SK-N-SH (cell line): ENCODE results near the gene MESP1. TPM values are rescaled to one million over a fixed set of nuclear protein-coding genes. Genes with fewer than 3 reads are reported as not detected.

Source experiments
- CTCF ChIA-PET: fragments of 300-600, 350-600 bp; formaldehyde crosslinking; extraction: SDS; loops from one replicate; lab custom pipeline; 2021; lab: Yijun Ruan, JAX
- POLR2A ChIA-PET: fragments of 350-600 bp; sonication (Branson Sonifier 250); formaldehyde crosslinking; extraction: SDS; loops from one replicate; lab custom pipeline; 2020; ENCODE audit warnings: antibody characterized with exemption, inconsistent platforms; lab: Yijun Ruan, JAX
- DNase-seq: peaks from one replicate; pipeline ENCODE4 v3.0.0; 2012
- H2AFZ ChIP-seq: fragments of 200-600 bp; sonication (generic); 2 replicates; pipeline ENCODE4 v1.8.1; 2016; ENCODE audit warnings: antibody characterized with exemption, mild to moderate bottlenecking, low read depth
- H3F3A ChIP-seq: fragments of 200-600 bp; sonication (generic); replicated peaks from 2 replicates; pipeline ENCODE3; 2016; ENCODE audit warnings: antibody characterized with exemption, mild to moderate bottlenecking; ENCODE audit not compliant: insufficient read depth
- H3K27ac ChIP-seq, 2 experiments: fragments of 200-500 bp in 1 of 2; fragments of 200-600 bp in 1 of 2; sonication (Bioruptor generic) in 1 of 2; sonication (generic), shearing (Covaris generic) in 1 of 2; 2 replicates each; pipeline versions ENCODE4 v1.5.1 to v1.6.1; 2014 to 2016; ENCODE audit warnings: low read depth in 2 of 2, inconsistent platforms in 1 of 2, low read length in 1 of 2, mild to moderate bottlenecking in 1 of 2, mixed read lengths in 1 of 2
- H3K27me3 ChIP-seq: fragments of 200-600 bp; sonication (generic), shearing (Covaris generic); 2 replicates; pipeline ENCODE4 v1.6.1; 2016; ENCODE audit warnings: mixed run types; ENCODE audit not compliant: insufficient read depth
- H3K36me3 ChIP-seq, 2 experiments: fragments of 200-500 bp in 1 of 2; fragments of 200-600 bp in 1 of 2; sonication (Bioruptor generic) in 1 of 2; sonication (generic) in 1 of 2; replicated peaks in 1 of 2; 2 replicates each; pipeline versions ENCODE3 to v1.5.1; 2014 to 2016; ENCODE audit warnings: low read length in 1 of 2, mild to moderate bottlenecking in 1 of 2; ENCODE audit not compliant: insufficient read depth in 2 of 2, control insufficient read depth in 1 of 2
- H3K4me1 ChIP-seq, 2 experiments: fragments of 200-500 bp in 1 of 2; fragments of 200-600 bp in 1 of 2; sonication (Bioruptor generic) in 1 of 2; sonication (generic), shearing (Covaris generic) in 1 of 2; 2 replicates each; pipeline versions ENCODE4 v1.5.1 to v1.6.1; 2014 to 2016; ENCODE audit warnings: low read depth in 1 of 2, low read length in 1 of 2, mixed run types in 1 of 2; ENCODE audit not compliant: insufficient read depth in 2 of 2, control insufficient read depth in 1 of 2
- H3K4me2 ChIP-seq: fragments of 200-600 bp; sonication (generic), shearing (Covaris generic); 2 replicates; pipeline ENCODE4 v1.6.1; 2017; ENCODE audit warnings: mixed run types
- H3K4me3 ChIP-seq, 2 experiments: fragments of 200-500 bp in 1 of 2; fragments of 200-600 bp in 1 of 2; sonication (Bioruptor generic) in 1 of 2; sonication (generic), shearing (Covaris generic) in 1 of 2; 2 replicates each; pipeline versions ENCODE4 v1.5.1 to v1.8.1; 2014 to 2016; ENCODE audit warnings: low read depth in 2 of 2, inconsistent platforms in 1 of 2, low read length in 1 of 2, mild to moderate bottlenecking in 1 of 2, mixed read lengths in 1 of 2, moderate library complexity in 1 of 2
- H3K79me2 ChIP-seq: fragments of 200-600 bp; sonication (generic); 2 replicates; pipeline ENCODE4 v1.8.1; 2017; ENCODE audit warnings: mild to moderate bottlenecking; ENCODE audit not compliant: insufficient read depth
- H3K9ac ChIP-seq: fragments of 200-600 bp; sonication (generic); 2 replicates; pipeline ENCODE4 v1.6.1; 2017; ENCODE audit warnings: mixed run types
- H3K9me2 ChIP-seq: fragments of 200-600 bp; sonication (generic); 2 replicates; pipeline ENCODE4 v1.6.1; 2017; ENCODE audit warnings: mixed run types
- H3K9me3 ChIP-seq: fragments of 200-600 bp; sonication (generic); 2 replicates; pipeline ENCODE4 v1.6.1; 2017; ENCODE audit warnings: mixed run types, mild to moderate bottlenecking, moderate library complexity
- H4K20me1 ChIP-seq: fragments of 200-600 bp; sonication (generic); 2 replicates; pipeline ENCODE4 v1.6.1; 2017; ENCODE audit warnings: mild to moderate bottlenecking, mixed run types; ENCODE audit not compliant: insufficient read depth
- ELF1 ChIP-seq: IDR thresholded peaks from 2 replicates; pipeline ENCODE4 v1.4.0; 2012
- EP300 ChIP-seq, 2 experiments: IDR thresholded peaks; 2 replicates each; pipeline versions ENCODE4 v1.4.0 to v1.6.1; 2012; ENCODE audit warnings: borderline replicate concordance in 1 of 2, low read depth in 1 of 2, low read length in 1 of 2
- EZH2phosphoT487 ChIP-seq: fragments of 200-600 bp; sonication (generic); IDR thresholded peaks from 2 replicates; pipeline ENCODE4 v1.6.1; 2017; ENCODE audit warnings: low read depth, mixed run types, mild to moderate bottlenecking, antibody characterized with exemption, moderate library complexity, borderline replicate concordance
- FOSL2 ChIP-seq: IDR thresholded peaks from 2 replicates; pipeline ENCODE4 v1.4.0; 2012; ENCODE audit warnings: low read depth, mild to moderate bottlenecking, moderate library complexity, borderline replicate concordance
- FOXJ3 ChIP-seq: sonication (generic); formaldehyde crosslinking; IDR thresholded peaks from 2 replicates; pipeline ENCODE4 v1.5.1; 2020; ENCODE audit warnings: mild to moderate bottlenecking, missing genetic modification reagents
- FOXM1 ChIP-seq: IDR thresholded peaks from 2 replicates; pipeline ENCODE4 v1.4.0; 2012; ENCODE audit warnings: low read depth, mild to moderate bottlenecking
- GABPA ChIP-seq: IDR thresholded peaks from 2 replicates; pipeline ENCODE4 v1.4.0; 2012; ENCODE audit warnings: low read depth, mild to moderate bottlenecking
- GATA2 ChIP-seq: sonication (generic); formaldehyde crosslinking; IDR thresholded peaks from 2 replicates; pipeline ENCODE4 v1.5.0; 2020; ENCODE audit warnings: mild to moderate bottlenecking, missing genetic modification reagents
- JUND ChIP-seq: IDR thresholded peaks from 2 replicates; pipeline ENCODE4 v1.4.0; 2012
- MEF2A ChIP-seq: IDR thresholded peaks from 2 replicates; pipeline ENCODE4 v1.4.0; 2012; ENCODE audit warnings: low read depth, borderline replicate concordance
- MXI1 ChIP-seq: IDR thresholded peaks from 2 replicates; pipeline ENCODE4 v1.6.1; 2012; ENCODE audit warnings: mild to moderate bottlenecking, low read depth, low read length, improper control_type of control experiment
- NRF1 ChIP-seq: IDR thresholded peaks from 2 replicates; pipeline ENCODE4 v1.6.1; 2012; ENCODE audit warnings: low read depth, mild to moderate bottlenecking, low read length
- POLR2AphosphoS5 ChIP-seq: IDR thresholded peaks from 2 replicates; pipeline ENCODE4 v1.6.1; 2012; ENCODE audit warnings: low read depth, low read length
- RCOR1 ChIP-seq: fragments of 150-350 bp; IDR thresholded peaks from 2 replicates; pipeline ENCODE4 v1.6.1; 2017; ENCODE audit warnings: antibody characterized with exemption, low read length
- REST ChIP-seq: IDR thresholded peaks from 2 replicates; pipeline ENCODE4 v1.6.1; 2012; ENCODE audit warnings: mild to moderate bottlenecking, low read depth, low read length, moderate library complexity
- RFX5 ChIP-seq: IDR thresholded peaks from 2 replicates; pipeline ENCODE4 v1.6.1; 2012; ENCODE audit warnings: mild to moderate bottlenecking, improper control_type of control experiment, low read length
- RXRA ChIP-seq: IDR thresholded peaks from 2 replicates; pipeline ENCODE4 v1.4.0; 2012; ENCODE audit warnings: low read depth, mild to moderate bottlenecking, borderline replicate concordance
- SIN3A ChIP-seq: IDR thresholded peaks from 2 replicates; pipeline ENCODE4 v1.6.1; 2012; ENCODE audit warnings: low read depth, mild to moderate bottlenecking, low read length, moderate library complexity, borderline replicate concordance
- TAF1 ChIP-seq: IDR thresholded peaks from 2 replicates; pipeline ENCODE4 v1.6.1; 2012; ENCODE audit warnings: low read depth, mild to moderate bottlenecking, low read length, moderate library complexity, borderline replicate concordance
- USF1 ChIP-seq: IDR thresholded peaks from 2 replicates; pipeline ENCODE4 v1.4.0; 2012; ENCODE audit warnings: low read depth, borderline replicate concordance
- USF2 ChIP-seq: fragments of 150-350 bp; IDR thresholded peaks from 2 replicates; pipeline ENCODE4 v1.6.1; 2017; ENCODE audit warnings: antibody characterized with exemption, low read length, low read depth, borderline replicate concordance
- WGBS: methylation state at CpG from one replicate; pipeline ENCODE4 v1.1.6; 2017; ENCODE audit warnings: low lambda C conversion rate; 5-methylcytosine and 5-hydroxymethylcytosine counted together
- polyA plus RNA-seq, 3 experiments: library from polyadenylated mRNA; depleted of rRNA; stranded (reverse); fragments of >200 nt; gene quantifications; 2 replicates each; pipeline ENCODE4 v1.2.3, GENCODE V29; 2012
- TF ChIP-seq, protein P1 (sequence below): fragments of 150-350 bp; IDR thresholded peaks from 2 replicates; pipeline ENCODE4 v1.6.1; 2016; ENCODE audit warnings: mild to moderate bottlenecking, low read depth, low read length
- TF ChIP-seq, protein P2 (sequence below): IDR thresholded peaks from 2 replicates; pipeline ENCODE4; 2012

Gene MESP1, protein sequence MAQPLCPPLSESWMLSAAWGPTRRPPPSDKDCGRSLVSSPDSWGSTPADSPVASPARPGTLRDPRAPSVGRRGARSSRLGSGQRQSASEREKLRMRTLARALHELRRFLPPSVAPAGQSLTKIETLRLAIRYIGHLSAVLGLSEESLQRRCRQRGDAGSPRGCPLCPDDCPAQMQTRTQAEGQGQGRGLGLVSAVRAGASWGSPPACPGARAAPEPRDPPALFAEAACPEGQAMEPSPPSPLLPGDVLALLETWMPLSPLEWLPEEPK
- 0.52 and 0.74 TPM in 2 replicates for polyA plus RNA-seq (2012; rRNA removed)
- polyA plus RNA-seq (2012; cell fraction: cytosol; rRNA removed), result 0.35 and 0.51 TPM in 2 replicates
- 0.32 and 0.90 TPM in 2 replicates for polyA plus RNA-seq (2012; cell fraction: nucleus; rRNA removed)

GRCh38 chr15:89750560-89751542 is at the start of gene MESP1:
Gene MESP1, minus strand, starts transcription at chr15:89751249. Its CDS starts 18 bp downstream, at chr15:89751231.
- Histone ChIP-seq H3K9me2 (no peaks in the 10 kb centered on the region), H3K9ac (peak within 1 kb of the TSS; percentile 76), H4K20me1 (no peaks in the 10 kb centered on the region), H3K27me3 (no peaks in the 10 kb centered on the region), H3K4me1 (peaks cover 0 to 12% of the 10 kb centered on the region in 2 experiments; a peak in 1 of 4 replicates), H2AFZ (peak within 1 kb of the TSS; percentile 87; the same call in 1 of the 2 replicates), H3K27ac (peak within 1 kb of the TSS in 1 of 2 experiments; percentile 40; a peak in 1 of 4 replicates), H3K79me2 (no peaks in the 10 kb centered on the region), H3F3A (peaks cover 2% of the 10 kb centered on the region), H3K36me3 (no peaks in the 10 kb centered on the region), H3K9me3 (no peaks in the 10 kb centered on the region), H3K4me2 (peak within 1 kb of the TSS; percentile 95), H3K4me3 (peak within 1 kb of the TSS; percentile 56 to 75)
- 15% methylated on average over 21 of the region's 114 CpGs for WGBS
- ChIA-PET POLR2A (interaction anchor here (1.0 kb wide), 1 partner anchor 9 kb away, joined by 4 read pairs; no protein-coding TSS in a partner anchor), CTCF (interaction anchor here (0.5 to 7.2 kb wide), 13 partner anchors 10 to 561 kb away, joined by 3 to 55 read pairs (median 5); no protein-coding TSS in a partner anchor)
- DNase-seq, result peak; percentile 98
- TF ChIP-seq USF1, result no peak
- TF ChIP-seq, protein P1, sequence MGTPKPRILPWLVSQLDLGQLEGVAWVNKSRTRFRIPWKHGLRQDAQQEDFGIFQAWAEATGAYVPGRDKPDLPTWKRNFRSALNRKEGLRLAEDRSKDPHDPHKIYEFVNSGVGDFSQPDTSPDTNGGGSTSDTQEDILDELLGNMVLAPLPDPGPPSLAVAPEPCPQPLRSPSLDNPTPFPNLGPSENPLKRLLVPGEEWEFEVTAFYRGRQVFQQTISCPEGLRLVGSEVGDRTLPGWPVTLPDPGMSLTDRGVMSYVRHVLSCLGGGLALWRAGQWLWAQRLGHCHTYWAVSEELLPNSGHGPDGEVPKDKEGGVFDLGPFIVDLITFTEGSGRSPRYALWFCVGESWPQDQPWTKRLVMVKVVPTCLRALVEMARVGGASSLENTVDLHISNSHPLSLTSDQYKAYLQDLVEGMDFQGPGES, result no peak
- TF ChIP-seq FOXJ3 (CRISPR knock-in tag), result no peak
- no peak for TF ChIP-seq RFX5
- TF ChIP-seq NRF1, result peak; percentile 79
- TF ChIP-seq, protein P2, sequence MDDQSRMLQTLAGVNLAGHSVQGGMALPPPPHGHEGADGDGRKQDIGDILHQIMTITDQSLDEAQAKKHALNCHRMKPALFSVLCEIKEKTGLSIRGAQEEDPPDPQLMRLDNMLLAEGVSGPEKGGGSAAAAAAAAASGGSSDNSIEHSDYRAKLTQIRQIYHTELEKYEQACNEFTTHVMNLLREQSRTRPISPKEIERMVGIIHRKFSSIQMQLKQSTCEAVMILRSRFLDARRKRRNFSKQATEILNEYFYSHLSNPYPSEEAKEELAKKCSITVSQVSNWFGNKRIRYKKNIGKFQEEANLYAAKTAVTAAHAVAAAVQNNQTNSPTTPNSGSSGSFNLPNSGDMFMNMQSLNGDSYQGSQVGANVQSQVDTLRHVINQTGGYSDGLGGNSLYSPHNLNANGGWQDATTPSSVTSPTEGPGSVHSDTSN, result no peak
- no peak for TF ChIP-seq RXRA
- TF ChIP-seq GABPA, result no peak
- no peak; a peak in 1 of 4 replicates for TF ChIP-seq EP300 (IDR thresholded peaks at IDR 0.05; ENCODE audit: borderline replicate concordance in 1 of 2, low read depth in 1 of 2, low read length in 1 of 2)
- TF ChIP-seq FOSL2, result no peak
- 0 out of 2 replicates have a peak, but pooled peaks have one; percentile 42 for TF ChIP-seq TAF1
- TF ChIP-seq GATA2, result no peak
- TF ChIP-seq SIN3A, result no peak
- TF ChIP-seq FOXM1, result no peak
- TF ChIP-seq POLR2AphosphoS5, result peak; percentile 82
- TF ChIP-seq MEF2A, result no peak
- no peak for TF ChIP-seq USF2
- no peak for TF ChIP-seq RCOR1
- no peak for TF ChIP-seq REST
- TF ChIP-seq ELF1, result no peak
- no peak for TF ChIP-seq EZH2phosphoT487
- TF ChIP-seq JUND, result no peak
- TF ChIP-seq MXI1, result peak; percentile 77
